GM12878 (cell line): ENCODE data around the gene DCLRE1B. TPM values are rescaled to one million over a fixed set of nuclear protein-coding genes. Genes with fewer than 3 reads are reported as not detected.

Experiments used
- ATAC-seq: fragments of 200-7000 bp; cut with Tn5 transposase; 3 replicates; pipeline ENCODE4 v1.9.1; 2020; ENCODE audit warnings: mild to moderate bottlenecking, moderate library complexity
- BruUV-seq: library from RNA; stranded (reverse); fragments of 400-500 nt; replicated peaks from 2 replicates; lab custom pipeline; 2021; lab: Mats Ljungman, UMichigan
- CTCF ChIA-PET: fragments of 300-600 bp; sonication (Branson Sonifier 250); formaldehyde crosslinking; extraction: SDS; loops from one replicate; lab custom pipeline; 2021; ENCODE audit warnings: inconsistent platforms; lab: Yijun Ruan, JAX
- POLR2A ChIA-PET: fragments of 350-600 bp; formaldehyde crosslinking; extraction: SDS; loops from one replicate; lab custom pipeline; 2021; ENCODE audit warnings: inconsistent platforms; lab: Charles Lee
- RAD21 ChIA-PET: fragments of 300-600 bp; sonication (Branson Sonifier 250); formaldehyde crosslinking; loops from one replicate; lab custom pipeline; 2023; ENCODE audit warnings: antibody characterized with exemption; ENCODE audit not compliant: unreplicated experiment; lab: Charles Lee
- SMC1A ChIA-PET: fragments of 300-600 bp; sonication (Branson Sonifier 250); formaldehyde crosslinking; loops from one replicate; lab custom pipeline; 2023; ENCODE audit not compliant: unreplicated experiment, uncharacterized antibody; lab: Charles Lee
- DNase-seq: peaks from one replicate; pipeline ENCODE4 v3.0.0-alpha.2; 2011; ENCODE audit warnings: low read depth, low spot score
- FAIRE-seq: peaks from 3 replicates; lab custom pipeline; 2011; peaks lifted over from hg19 to GRCh38; lab: Jason Lieb, UNC
- H2AFZ ChIP-seq: 2 replicates; pipeline ENCODE4 v1.6.0; 2011; ENCODE audit warnings: low read depth, low read length, control low read depth; ENCODE audit not compliant: control insufficient read depth
- H3K27ac ChIP-seq: 2 replicates; pipeline ENCODE4 v1.5.1; 2011; ENCODE audit warnings: control low read depth; ENCODE audit not compliant: control insufficient read depth, insufficient read depth
- H3K27me3 ChIP-seq, 2 experiments: replicated peaks in 1 of 2; 2 replicates each; pipeline versions ENCODE4 v1.6.0 to v1.6.1; 2011; ENCODE audit warnings: low read length in 1 of 2; ENCODE audit not compliant: control insufficient read depth in 2 of 2, insufficient read depth in 2 of 2
- H3K36me3 ChIP-seq, 2 experiments: 2 replicates each; pipeline ENCODE4 v1.5.1; 2011; ENCODE audit warnings: low read length in 1 of 2; ENCODE audit not compliant: control insufficient read depth in 2 of 2, insufficient read depth in 2 of 2
- H3K4me1 ChIP-seq: 2 replicates; pipeline ENCODE4 v1.6.1; 2011; ENCODE audit warnings: mild to moderate bottlenecking, low read length, moderate library complexity, mixed read lengths; ENCODE audit not compliant: control insufficient read depth, insufficient read depth
- H3K4me2 ChIP-seq: 2 replicates; pipeline ENCODE4 v1.6.0; 2011; ENCODE audit warnings: control low read depth; ENCODE audit not compliant: control insufficient read depth, insufficient read depth
- H3K4me3 ChIP-seq: fragments of 200-600 bp; sonication (generic); 2 replicates; pipeline ENCODE4 v1.5.1; 2016
- H3K79me2 ChIP-seq: 2 replicates; pipeline ENCODE4 v1.6.0; 2011; ENCODE audit warnings: low read length; ENCODE audit not compliant: control insufficient read depth, insufficient read depth
- H3K9ac ChIP-seq: 2 replicates; pipeline ENCODE4 v1.8.0; 2011; ENCODE audit warnings: low read length, control low read depth, mixed read lengths; ENCODE audit not compliant: control insufficient read depth, insufficient read depth
- H3K9me3 ChIP-seq: replicated peaks from 3 replicates; pipeline ENCODE4 v1.5.1; 2011; ENCODE audit warnings: mild to moderate bottlenecking, low read length; ENCODE audit not compliant: control insufficient read depth, insufficient read depth
- H4K20me1 ChIP-seq: 2 replicates; pipeline ENCODE4 v1.6.0; 2011; ENCODE audit not compliant: control insufficient read depth, insufficient read depth
- ATF7 ChIP-seq: fragments of 450-650 bp; IDR thresholded peaks from 2 replicates; pipeline ENCODE4 v1.6.1; 2016; ENCODE audit warnings: low read depth, mild to moderate bottlenecking
- EP300 ChIP-seq, 2 experiments: fragments of 150-350 bp in 1 of 2; IDR thresholded peaks; 2 replicates each; pipeline ENCODE4 v1.6.1; 2011 to 2012; ENCODE audit warnings: low read depth in 2 of 2, low read length in 2 of 2, borderline replicate concordance in 1 of 2, improper control_type of control experiment in 1 of 2, inconsistent platforms in 1 of 2; ENCODE audit not compliant: control insufficient read depth in 1 of 2
- MTA3 ChIP-seq: IDR thresholded peaks from 2 replicates; pipeline ENCODE4 v1.6.1; 2012; ENCODE audit warnings: low read length, inconsistent platforms, borderline replicate concordance
- PAX8 ChIP-seq: fragments of 450-650 bp; IDR thresholded peaks from 2 replicates; pipeline ENCODE4 v1.6.1; 2017; ENCODE audit warnings: mild to moderate bottlenecking, moderate library complexity
- TCF7 ChIP-seq: IDR thresholded peaks from 2 replicates; pipeline ENCODE4 v1.6.1; 2014; ENCODE audit warnings: antibody characterized with exemption, borderline replicate concordance
- WGBS: methylation state at CpG from one replicate; pipeline ENCODE4 v1.1.6; 2016; ENCODE audit warnings: low lambda C conversion rate; ENCODE audit not compliant: insufficient replicate concordance, insufficient coverage; ENCODE audit errors: missing lambda C conversion rate; 5-methylcytosine and 5-hydroxymethylcytosine counted together
- in situ Hi-C: fragments of 300-500 bp; cut with MboI; formaldehyde crosslinking; loops from 9 replicates; pipeline ENCODE4 v1.14.3; 2018; ENCODE audit warnings: mixed read lengths
- intact Hi-C: fragments of 100-400 bp; cut with micrococcal nuclease; formaldehyde crosslinking; loops from one replicate; pipeline ENCODE4 v1.14.2; 2022; ENCODE audit not compliant: unreplicated experiment
- polyA plus RNA-seq, 11 experiments: library from polyadenylated mRNA; depleted of rRNA in 4 of 11; unstranded in 6 of 11; stranded (reverse) in 5 of 11; fragments of >200 nt; fragmentation: Nextera tagmentation in 4 of 11; fragmentation: Illumina TruSeq in 1 of 11; extraction: Ambion mirVana in 4 of 11; extraction: Trizol in 1 of 11; gene quantifications; 1 replicate in 1 of 11; 2 replicates in 10 of 11; pipeline versions ENCODE4 v1.2.1 to v1.2.3, GENCODE V29; 2011 to 2016; ENCODE audit warnings: inconsistent platforms in 2 of 11, missing spikeins in 2 of 11, low read depth in 1 of 11
- total RNA-seq, 4 experiments: library from RNA; depleted of rRNA in 3 of 4; stranded (reverse); fragments of >200 nt in 3 of 4; fragmentation: Illumina TruSeq in 1 of 4; extraction: Trizol in 1 of 4; gene quantifications; 2 replicates each; pipeline versions ENCODE4 v1.2.1 to v1.2.3, GENCODE V29; 2013 to 2021
- TF ChIP-seq, protein P1 (sequence below), 3 experiments: IDR thresholded peaks in 2 of 3; conservative IDR thresholded peaks in 1 of 3; 2 replicates each; pipeline ENCODE4 v1.5.1; 2011; ENCODE audit warnings: low read depth in 3 of 3, low read length in 3 of 3, mild to moderate bottlenecking in 3 of 3, control low read depth in 2 of 3, moderate library complexity in 2 of 3, inconsistent platforms in 1 of 3, mixed read lengths in 1 of 3; ENCODE audit not compliant: control insufficient read depth in 2 of 3, insufficient read depth in 1 of 3; ENCODE audit errors: extremely low read depth in 1 of 3
- TF ChIP-seq, protein P2 (sequence below): IDR thresholded peaks from 2 replicates; pipeline ENCODE4 v1.6.1; 2011; ENCODE audit warnings: borderline replicate concordance, low read depth, mild to moderate bottlenecking, moderate library complexity, mixed read lengths, low read length; ENCODE audit not compliant: insufficient read depth; ENCODE audit errors: extremely low read length
- TF ChIP-seq, protein P3 (sequence below): fragments of 450-650 bp; IDR thresholded peaks from 2 replicates; pipeline ENCODE4 v1.6.1; 2017; ENCODE audit warnings: borderline replicate concordance

Gene DCLRE1B
- total and polyA plus RNA-seq, 10 of the 15 experiments (the other 5 are each of a cell fraction or from before 2014, with no cell fraction given), result 5.4 to 18.3 (median 13.4) TPM

DNA sequence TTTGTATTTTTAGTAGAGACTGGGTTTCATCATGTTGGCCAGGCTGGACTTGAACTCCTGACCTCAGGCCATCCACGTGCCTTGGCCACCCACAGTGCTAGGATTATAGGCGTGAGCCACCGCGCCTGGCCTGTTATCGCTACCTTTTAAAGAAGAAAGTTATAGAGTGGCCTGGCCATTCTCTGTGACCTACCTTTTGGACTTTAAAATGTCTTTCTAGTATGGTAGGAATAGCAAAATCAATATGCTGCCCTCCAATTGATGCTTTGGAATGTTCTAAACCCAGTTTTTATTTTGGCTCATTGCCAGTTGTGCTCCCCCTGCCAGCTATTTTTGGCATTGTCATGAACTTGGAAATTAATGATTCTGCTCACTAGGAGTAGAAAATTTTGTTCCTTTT, 43.9 kb downstream of the DCLRE1B start:
- H3K79me2 ChIP-seq, result peaks cover 41% of the 10 kb centered on the region
- ChIA-PET CTCF (interaction anchor here (0.7 to 2.2 kb wide), 8 partner anchors 9 to 119 kb away, joined by 3 to 7 read pairs (median 4); partner anchors contain the start of gene HIPK1), RAD21 (interaction anchor here (0.7 to 1.7 kb wide), 4 partner anchors 11 to 119 kb away, joined by 3 read pairs; no protein-coding TSS in a partner anchor), POLR2A (interaction anchor here (0.6 to 4.6 kb wide), 5 partner anchors 9 to 676 kb away, joined by 3 to 34 read pairs (median 4); partner anchors contain the start of gene HIPK1), SMC1A (interaction anchor here (0.7 to 6.4 kb wide), 6 partner anchors 9 to 90 kb away, joined by 3 to 99 read pairs (median 6); partner anchors contain the start of gene HIPK1)
- H3K9ac ChIP-seq, result no peak overlapping the region
- H3K27ac ChIP-seq, result no peak overlapping the region
- H4K20me1 ChIP-seq, result no peaks in the 10 kb centered on the region; the same call in 1 of the 2 replicates
- H3K4me1 ChIP-seq, result peaks cover 24% of the 10 kb centered on the region
- no peak for TF ChIP-seq TCF7
- TF ChIP-seq, protein P1, sequence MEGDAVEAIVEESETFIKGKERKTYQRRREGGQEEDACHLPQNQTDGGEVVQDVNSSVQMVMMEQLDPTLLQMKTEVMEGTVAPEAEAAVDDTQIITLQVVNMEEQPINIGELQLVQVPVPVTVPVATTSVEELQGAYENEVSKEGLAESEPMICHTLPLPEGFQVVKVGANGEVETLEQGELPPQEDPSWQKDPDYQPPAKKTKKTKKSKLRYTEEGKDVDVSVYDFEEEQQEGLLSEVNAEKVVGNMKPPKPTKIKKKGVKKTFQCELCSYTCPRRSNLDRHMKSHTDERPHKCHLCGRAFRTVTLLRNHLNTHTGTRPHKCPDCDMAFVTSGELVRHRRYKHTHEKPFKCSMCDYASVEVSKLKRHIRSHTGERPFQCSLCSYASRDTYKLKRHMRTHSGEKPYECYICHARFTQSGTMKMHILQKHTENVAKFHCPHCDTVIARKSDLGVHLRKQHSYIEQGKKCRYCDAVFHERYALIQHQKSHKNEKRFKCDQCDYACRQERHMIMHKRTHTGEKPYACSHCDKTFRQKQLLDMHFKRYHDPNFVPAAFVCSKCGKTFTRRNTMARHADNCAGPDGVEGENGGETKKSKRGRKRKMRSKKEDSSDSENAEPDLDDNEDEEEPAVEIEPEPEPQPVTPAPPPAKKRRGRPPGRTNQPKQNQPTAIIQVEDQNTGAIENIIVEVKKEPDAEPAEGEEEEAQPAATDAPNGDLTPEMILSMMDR (IDR thresholded peaks at IDR 0.05 in 2 of 3, conservative IDR thresholded peaks at IDR 0.05 in 1 of 3; ENCODE audit: control insufficient read depth in 2 of 3, extremely low read depth in 1 of 3, insufficient read depth in 1 of 3, low read depth in 3 of 3, low read length in 3 of 3), result 0 out of 6 replicates have a peak, but pooled peaks of 1 of the 3 experiments have one; percentile 10
- WGBS, result 98% methylated on average over 5 of the region's 5 CpGs
- no TSS peak for BruUV-seq
- no peak for DNase-seq
- no peak overlapping the region for H3K4me2 ChIP-seq
- no peaks in the 10 kb centered on the region for H3K27me3 ChIP-seq
- H3K36me3 ChIP-seq, result peaks cover 0 to 1% of the 10 kb centered on the region in 2 experiments; a peak in 3 of 4 replicates
- ATAC-seq, result no peak
- in situ Hi-C loops, result no loop called here
- FAIRE-seq, result no peak
- H2AFZ ChIP-seq, result no peak overlapping the region
- H3K4me3 ChIP-seq, result no peak overlapping the region
- H3K9me3 ChIP-seq, result peaks cover 5% of the 10 kb centered on the region; the same call in 2 of the 3 replicates
- intact Hi-C loops, result no loop called here

DNA sequence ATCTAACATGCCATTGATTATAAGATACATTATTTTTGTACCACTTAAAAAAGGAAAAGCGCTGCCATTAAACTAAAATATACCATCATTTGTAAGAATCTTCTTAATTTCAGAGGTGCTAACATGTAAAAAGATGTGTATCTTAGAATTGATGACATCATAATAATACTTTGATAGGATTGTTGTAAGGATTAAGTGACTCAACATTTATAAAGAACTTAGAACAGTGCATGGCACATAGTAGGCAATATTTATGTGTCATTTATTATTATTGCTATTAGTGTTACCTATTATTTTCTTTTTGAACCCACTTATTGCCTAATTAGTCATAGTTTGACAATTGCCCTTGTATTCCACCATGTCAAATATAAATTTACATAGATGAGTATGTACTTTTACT, 45.8 kb downstream of the DCLRE1B start:
- H3K27ac ChIP-seq, result no peak overlapping the region
- H3K9ac ChIP-seq, result no peak overlapping the region
- no peak for ATAC-seq
- DNase-seq, result no peak
- H3K4me2 ChIP-seq, result no peak overlapping the region
- POLR2A ChIA-PET, result no interaction called here
- H3K27me3 ChIP-seq, result no peaks in the 10 kb centered on the region
- no peak overlapping the region for H2AFZ ChIP-seq
- SMC1A ChIA-PET, result interaction anchor here (0.8 to 6.4 kb wide), 4 partner anchors 8 to 116 kb away, joined by 3 to 99 read pairs (median 6); no protein-coding TSS in a partner anchor
- in situ Hi-C loops (no loop called here), intact Hi-C loops (no loop called here)
- peaks cover 1 to 6% of the 10 kb centered on the region in 2 experiments for H3K36me3 ChIP-seq
- H4K20me1 ChIP-seq, result no peaks in the 10 kb centered on the region; the same call in 1 of the 2 replicates
- peaks cover 22% of the 10 kb centered on the region for H3K4me1 ChIP-seq
- FAIRE-seq, result no peak
- peaks cover 29% of the 10 kb centered on the region for H3K79me2 ChIP-seq
- no peak overlapping the region for H3K4me3 ChIP-seq
- WGBS, result 100% methylated on average over 1 of the region's 1 CpG
- TF ChIP-seq, protein P2, sequence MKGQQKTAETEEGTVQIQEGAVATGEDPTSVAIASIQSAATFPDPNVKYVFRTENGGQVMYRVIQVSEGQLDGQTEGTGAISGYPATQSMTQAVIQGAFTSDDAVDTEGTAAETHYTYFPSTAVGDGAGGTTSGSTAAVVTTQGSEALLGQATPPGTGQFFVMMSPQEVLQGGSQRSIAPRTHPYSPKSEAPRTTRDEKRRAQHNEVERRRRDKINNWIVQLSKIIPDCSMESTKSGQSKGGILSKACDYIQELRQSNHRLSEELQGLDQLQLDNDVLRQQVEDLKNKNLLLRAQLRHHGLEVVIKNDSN, result no peak
- no peak for TF ChIP-seq PAX8
- TF ChIP-seq, protein P3, sequence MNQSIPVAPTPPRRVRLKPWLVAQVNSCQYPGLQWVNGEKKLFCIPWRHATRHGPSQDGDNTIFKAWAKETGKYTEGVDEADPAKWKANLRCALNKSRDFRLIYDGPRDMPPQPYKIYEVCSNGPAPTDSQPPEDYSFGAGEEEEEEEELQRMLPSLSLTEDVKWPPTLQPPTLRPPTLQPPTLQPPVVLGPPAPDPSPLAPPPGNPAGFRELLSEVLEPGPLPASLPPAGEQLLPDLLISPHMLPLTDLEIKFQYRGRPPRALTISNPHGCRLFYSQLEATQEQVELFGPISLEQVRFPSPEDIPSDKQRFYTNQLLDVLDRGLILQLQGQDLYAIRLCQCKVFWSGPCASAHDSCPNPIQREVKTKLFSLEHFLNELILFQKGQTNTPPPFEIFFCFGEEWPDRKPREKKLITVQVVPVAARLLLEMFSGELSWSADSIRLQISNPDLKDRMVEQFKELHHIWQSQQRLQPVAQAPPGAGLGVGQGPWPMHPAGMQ, result no peak
- TF ChIP-seq MTA3, result no peak
- TF ChIP-seq EP300 (IDR thresholded peaks at IDR 0.05; ENCODE audit: borderline replicate concordance in 1 of 2, control insufficient read depth in 1 of 2, low read depth in 2 of 2, low read length in 2 of 2), result no peak
- TF ChIP-seq ATF7, result peak; percentile 87
- RAD21 ChIA-PET, result no interaction called here
- BruUV-seq, result no TSS peak
- CTCF ChIA-PET, result interaction anchor here (1.6 to 1.9 kb wide), 2 partner anchors 115 to 117 kb away, joined by 4 to 9 read pairs; no protein-coding TSS in a partner anchor
- no peaks in the 10 kb centered on the region for H3K9me3 ChIP-seq
